CD8-positive, alpha-beta memory T cell (primary cell): ENCODE measurements around the gene THRB. TPM values are rescaled to one million over a fixed set of nuclear protein-coding genes. Genes with fewer than 3 reads are reported as not detected.

Experiments used
- CTCF ChIA-PET: fragments of 350-600 bp; sonication (Branson Sonifier 250); formaldehyde crosslinking; loops from one replicate; lab custom pipeline; 2021; ENCODE audit warnings: antibody characterized with exemption; lab: Charles Lee
- POLR2A ChIA-PET: fragments of 350-600 bp; sonication (Branson Sonifier 250); formaldehyde crosslinking; loops from one replicate; lab custom pipeline; 2021; ENCODE audit warnings: antibody characterized with exemption; lab: Charles Lee
- DNase-seq, 5 donors: peaks; one replicate each; pipeline versions ENCODE4 v3.0.0 to v3.0.0-alpha.2; 2020 to 2022; ENCODE audit warnings: mixed read lengths in 1 of 5
- H3K27ac ChIP-seq: one replicate; pipeline ENCODE4 v1.7.0; 2013; ENCODE audit warnings: low read depth, mild to moderate bottlenecking, low read length, moderate library complexity
- H3K27me3 ChIP-seq: 2 replicates; pipeline ENCODE4 v1.7.0; 2013; ENCODE audit warnings: low read length, mild to moderate bottlenecking; ENCODE audit not compliant: insufficient read depth, poor library complexity, severe bottlenecking
- H3K36me3 ChIP-seq: 2 replicates; pipeline ENCODE4 v1.7.0; 2013; ENCODE audit warnings: mild to moderate bottlenecking, low read length, moderate library complexity; ENCODE audit not compliant: insufficient read depth
- H3K4me1 ChIP-seq: 2 replicates; pipeline ENCODE4 v1.7.0; 2013; ENCODE audit warnings: mild to moderate bottlenecking, low read length, moderate library complexity; ENCODE audit not compliant: insufficient read depth
- H3K4me3 ChIP-seq: 2 replicates; pipeline ENCODE4 v1.7.0; 2013; ENCODE audit warnings: mild to moderate bottlenecking, low read length
- H3K9me3 ChIP-seq: 2 replicates; pipeline ENCODE4 v1.7.0; 2013; ENCODE audit warnings: mild to moderate bottlenecking, low read length
- H3K27ac Mint-ChIP-seq, 8 donors: one replicate each; pipeline ENCODE4 v1.8.0; 2020 to 2021; ENCODE audit warnings: mixed read lengths in 8 of 8, mild to moderate bottlenecking in 6 of 8, inconsistent platforms in 3 of 8, moderate library complexity in 3 of 8
- H3K27me3 Mint-ChIP-seq, 2 donors: one replicate each; pipeline ENCODE4 v1.8.0; 2020 to 2021; ENCODE audit warnings: mixed read lengths in 2 of 2, mild to moderate bottlenecking in 1 of 2, moderate library complexity in 1 of 2
- H3K36me3 Mint-ChIP-seq, 3 donors: one replicate each; pipeline ENCODE4 v1.8.0; 2020 to 2021; ENCODE audit warnings: mixed read lengths in 3 of 3, inconsistent platforms in 1 of 3, mild to moderate bottlenecking in 1 of 3
- H3K4me1 Mint-ChIP-seq, 3 donors: one replicate each; pipeline ENCODE4 v1.8.0; 2020 to 2021; ENCODE audit warnings: mixed read lengths in 3 of 3, inconsistent platforms in 1 of 3, mild to moderate bottlenecking in 1 of 3
- H3K4me3 Mint-ChIP-seq, 7 donors: one replicate each; pipeline ENCODE4 v1.8.0; 2020 to 2021; ENCODE audit warnings: mixed read lengths in 7 of 7, mild to moderate bottlenecking in 6 of 7, moderate library complexity in 4 of 7, inconsistent platforms in 2 of 7
- H3K9me3 Mint-ChIP-seq, 5 donors: one replicate each; pipeline ENCODE4 v1.8.0; 2020 to 2022; ENCODE audit warnings: mixed read lengths in 5 of 5, mild to moderate bottlenecking in 3 of 5, moderate library complexity in 2 of 5, inconsistent platforms in 1 of 5
- polyA plus RNA-seq: library from polyadenylated mRNA; unstranded; fragments of 300-500 nt; fragmentation: Illumina TruSeq; gene quantifications from one replicate; pipeline ENCODE4 v1.2.3, GENCODE V29; 2021
- total RNA-seq, 2 experiments: library from RNA; stranded (reverse); gene quantifications; one replicate each; pipeline ENCODE4 v1.2.3, GENCODE V29; 2021

THRB gene
- total and polyA plus RNA-seq, 3 experiments from 2014 or later = not detected

DNA sequence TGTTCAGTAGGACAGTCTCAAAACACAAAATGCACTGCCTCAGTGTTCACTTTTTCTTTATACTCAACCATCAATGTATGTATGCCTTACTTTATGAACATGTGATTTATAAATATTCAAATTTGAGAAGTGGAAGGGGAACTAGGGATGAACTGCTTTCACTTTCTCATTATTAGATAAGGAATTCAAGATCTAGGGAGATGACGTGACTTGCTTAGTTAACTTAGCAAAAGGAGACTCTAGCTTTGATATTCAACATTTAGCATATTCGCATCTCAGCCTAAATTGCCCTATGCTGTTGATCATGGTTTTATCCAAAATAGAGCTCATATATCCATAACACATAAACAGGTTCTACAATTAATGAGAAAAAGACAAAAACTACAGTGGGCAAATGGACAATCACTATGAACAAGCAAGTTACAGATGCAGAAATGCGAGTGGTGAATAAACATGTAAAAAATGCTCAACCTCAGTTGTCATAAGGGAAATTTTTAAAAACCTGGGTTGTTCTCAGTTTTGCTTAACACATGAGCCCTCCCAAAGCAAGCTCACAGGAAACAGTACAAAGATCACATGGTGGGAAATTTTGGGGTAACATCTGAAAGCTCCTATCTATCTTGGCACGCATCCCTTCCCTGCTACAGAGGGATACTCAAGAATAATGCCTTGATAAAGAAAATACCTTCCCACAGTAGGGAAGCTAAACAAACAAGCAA lies 269.8 kb downstream of the THRB start:
- H3K4me1 Mint-ChIP-seq = no peaks in the 10 kb centered on the region

DNA sequence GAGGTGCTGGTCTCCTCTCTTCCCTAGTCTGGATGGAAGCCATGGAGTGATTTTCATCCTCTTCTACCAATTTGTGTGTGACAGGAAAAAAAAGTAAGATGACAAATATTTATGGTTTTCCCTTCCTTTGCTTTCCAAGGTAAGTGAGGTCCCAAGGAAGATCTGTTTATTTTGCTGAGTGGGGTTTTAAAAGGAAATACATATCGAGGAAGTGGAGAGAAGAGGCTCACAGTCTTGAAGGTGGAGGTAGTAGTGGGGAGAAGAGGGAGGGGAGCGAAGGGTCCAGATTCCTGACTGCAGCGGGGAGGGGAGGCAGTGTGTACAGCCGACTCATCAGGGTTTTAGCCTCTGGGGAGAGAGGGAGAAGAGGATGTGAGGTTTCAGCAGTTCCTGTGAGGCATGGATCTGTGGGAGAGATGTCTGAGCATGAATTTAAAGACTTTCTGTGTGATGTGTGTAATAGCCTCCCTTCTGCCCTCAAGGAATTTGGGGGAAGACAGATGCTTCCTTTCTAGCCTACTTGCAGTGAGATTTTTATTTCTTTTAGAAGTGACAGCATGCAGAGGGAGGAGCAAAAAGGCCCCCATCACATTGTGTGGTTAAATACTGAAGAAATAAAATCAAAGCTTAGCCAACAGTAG lies 272.4 kb downstream of the THRB start:
- H3K4me3 Mint-ChIP-seq = no peak overlapping the region
- H3K4me1 ChIP-seq = no peaks in the 10 kb centered on the region
- no peak overlapping the region for H3K4me3 ChIP-seq
- ChIA-PET POLR2A (no interaction called here), CTCF (no interaction called here)
- H3K4me1 Mint-ChIP-seq = no peaks in the 10 kb centered on the region
- H3K27ac Mint-ChIP-seq = no peak overlapping the region
- no peaks in the 10 kb centered on the region for H3K36me3 Mint-ChIP-seq
- H3K27me3 ChIP-seq = no peaks in the 10 kb centered on the region
- no peaks in the 10 kb centered on the region for H3K9me3 ChIP-seq
- H3K9me3 Mint-ChIP-seq = no peaks in the 10 kb centered on the region
- H3K36me3 ChIP-seq = no peaks in the 10 kb centered on the region
- DNase-seq = no peak
- H3K27ac ChIP-seq = no peak overlapping the region
- H3K27me3 Mint-ChIP-seq = peaks cover 4 to 12% of the 10 kb centered on the region in 2 donors

More for the DNA sequence above, 269.8 kb downstream of the THRB start:
- Histone ChIP-seq H3K27me3 (no peaks in the 10 kb centered on the region), H3K4me3 (no peak overlapping the region), H3K4me1 (no peaks in the 10 kb centered on the region), H3K27ac (no peak overlapping the region), H3K9me3 (no peaks in the 10 kb centered on the region), H3K36me3 (no peaks in the 10 kb centered on the region)
- POLR2A ChIA-PET = no interaction called here
- Mint-ChIP-seq H3K36me3 (no peaks in the 10 kb centered on the region), H3K4me3 (no peak overlapping the region), H3K27me3 (peaks cover 4 to 15% of the 10 kb centered on the region in 2 donors), H3K9me3 (no peaks in the 10 kb centered on the region), H3K27ac (no peak overlapping the region)
- CTCF ChIA-PET = interaction anchor here (1.4 kb wide), 1 partner anchor 11 kb away, joined by 3 read pairs; no protein-coding TSS in a partner anchor
- DNase-seq = no peak

DNA sequence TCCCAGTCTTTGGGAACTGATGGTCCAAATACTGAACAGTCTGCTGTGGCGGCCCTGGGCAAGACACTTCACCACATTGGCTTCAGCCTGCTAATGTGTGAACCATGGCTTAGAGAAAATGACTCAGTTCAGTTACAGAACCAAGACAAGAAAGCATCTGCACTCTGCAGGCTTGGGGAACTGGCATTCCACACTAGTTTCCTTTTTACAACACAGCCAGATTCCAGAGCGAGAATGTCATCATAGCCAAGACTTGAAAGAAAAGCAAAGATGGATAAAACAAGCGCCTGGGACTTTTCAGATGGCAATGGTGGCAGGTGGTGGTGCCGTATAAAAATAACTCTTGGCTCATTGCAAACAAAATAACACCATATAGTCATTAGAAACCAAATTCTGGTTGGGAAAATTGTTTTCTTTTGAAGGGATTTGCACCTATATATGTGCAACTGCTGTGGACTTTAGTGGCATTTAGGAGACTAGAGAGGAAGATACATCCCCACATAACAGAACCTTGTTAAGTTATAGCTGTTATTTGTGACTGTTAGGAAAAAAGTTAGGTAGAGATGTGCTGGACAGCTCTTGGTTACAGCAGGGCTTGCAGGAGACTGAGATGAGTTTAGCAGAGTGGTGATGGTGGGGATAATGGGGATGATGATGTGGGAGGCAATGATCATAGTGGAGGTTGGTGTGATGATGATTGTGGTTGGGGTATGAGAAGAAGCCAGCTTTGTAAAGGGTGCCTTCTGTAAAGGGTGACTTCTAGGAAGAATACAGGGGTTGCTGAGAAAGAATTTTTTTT lies 273.6 kb downstream of the THRB start:
- Histone ChIP-seq H3K27ac (no peak overlapping the region), H3K9me3 (no peaks in the 10 kb centered on the region), H3K36me3 (no peaks in the 10 kb centered on the region), H3K27me3 (no peaks in the 10 kb centered on the region), H3K4me1 (no peaks in the 10 kb centered on the region), H3K4me3 (no peak overlapping the region)
- no peak for DNase-seq
- no peaks in the 10 kb centered on the region for H3K36me3 Mint-ChIP-seq
- H3K27me3 Mint-ChIP-seq = peaks cover 4 to 10% of the 10 kb centered on the region in 2 donors
- H3K9me3 Mint-ChIP-seq = no peaks in the 10 kb centered on the region
- CTCF ChIA-PET = no interaction called here
- no peak overlapping the region for H3K4me3 Mint-ChIP-seq
- H3K4me1 Mint-ChIP-seq = no peaks in the 10 kb centered on the region
- no peak overlapping the region for H3K27ac Mint-ChIP-seq
- POLR2A ChIA-PET = no interaction called here

DNA sequence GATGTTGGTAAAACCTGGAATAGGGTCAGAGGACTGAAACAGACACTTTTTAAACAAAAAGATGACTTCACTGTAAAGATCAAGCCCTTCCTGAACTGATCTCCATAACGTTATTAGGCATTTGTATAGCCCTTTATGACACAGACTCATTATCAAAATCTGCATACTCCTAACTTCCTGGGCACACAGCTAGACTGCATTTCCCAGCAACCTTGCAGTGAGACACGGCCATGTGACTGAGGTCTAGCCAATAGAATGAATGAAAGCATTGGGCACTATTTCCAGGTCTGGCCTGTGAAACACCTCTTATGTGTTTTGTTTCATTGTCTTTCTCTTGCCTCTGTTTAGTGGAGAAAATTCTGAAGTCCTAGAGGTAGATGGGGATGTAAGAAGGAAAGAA lies 279.1 kb downstream of the THRB start:
- Histone ChIP-seq H3K36me3 (no peaks in the 10 kb centered on the region), H3K4me1 (no peaks in the 10 kb centered on the region), H3K9me3 (no peaks in the 10 kb centered on the region), H3K27me3 (no peaks in the 10 kb centered on the region), H3K4me3 (no peak overlapping the region), H3K27ac (no peak overlapping the region)
- H3K36me3 Mint-ChIP-seq = no peaks in the 10 kb centered on the region
- no peak overlapping the region for H3K27ac Mint-ChIP-seq
- no peak for DNase-seq
- ChIA-PET CTCF (no interaction called here), POLR2A (no interaction called here)
- H3K4me1 Mint-ChIP-seq = no peaks in the 10 kb centered on the region
- H3K4me3 Mint-ChIP-seq = no peak overlapping the region
- peaks cover 0 to 2% (median 0%) of the 10 kb centered on the region in 5 donors for H3K9me3 Mint-ChIP-seq
- peaks cover 2 to 4% of the 10 kb centered on the region in 2 donors for H3K27me3 Mint-ChIP-seq

DNA sequence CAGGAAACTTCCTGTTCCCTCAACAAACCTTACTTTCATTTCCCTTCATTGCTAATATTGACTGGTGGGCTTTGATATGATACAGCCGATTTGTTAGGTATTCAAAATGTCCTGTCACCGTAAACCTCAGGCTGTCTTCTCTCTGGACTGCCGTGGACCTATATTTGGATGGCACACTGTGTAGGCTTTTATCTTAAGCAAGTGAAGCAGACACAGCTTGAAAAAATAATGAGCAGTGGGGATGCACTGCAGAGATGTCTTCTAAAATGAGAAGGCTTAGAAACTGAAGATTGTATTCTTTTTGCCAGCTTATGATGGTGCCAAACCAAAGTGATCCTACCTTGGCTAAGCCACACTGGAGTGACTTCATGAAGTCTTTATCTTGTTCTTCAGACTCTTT lies 283.3 kb downstream of the THRB start:
- POLR2A ChIA-PET = no interaction called here
- H3K27ac Mint-ChIP-seq = no peak overlapping the region
- no peaks in the 10 kb centered on the region for H3K36me3 Mint-ChIP-seq
- CTCF ChIA-PET = no interaction called here
- H3K9me3 ChIP-seq = no peaks in the 10 kb centered on the region
- H3K36me3 ChIP-seq = no peaks in the 10 kb centered on the region
- no peaks in the 10 kb centered on the region for H3K27me3 ChIP-seq
- no peak overlapping the region for H3K4me3 Mint-ChIP-seq
- H3K9me3 Mint-ChIP-seq = peaks cover 0 to 4% (median 0%) of the 10 kb centered on the region in 5 donors
- no peaks in the 10 kb centered on the region for H3K4me1 Mint-ChIP-seq
- H3K4me1 ChIP-seq = no peaks in the 10 kb centered on the region
- H3K27me3 Mint-ChIP-seq = peaks cover 2 to 4% of the 10 kb centered on the region in 2 donors
- H3K4me3 ChIP-seq = no peak overlapping the region
- no peak overlapping the region for H3K27ac ChIP-seq
- no peak for DNase-seq

DNA sequence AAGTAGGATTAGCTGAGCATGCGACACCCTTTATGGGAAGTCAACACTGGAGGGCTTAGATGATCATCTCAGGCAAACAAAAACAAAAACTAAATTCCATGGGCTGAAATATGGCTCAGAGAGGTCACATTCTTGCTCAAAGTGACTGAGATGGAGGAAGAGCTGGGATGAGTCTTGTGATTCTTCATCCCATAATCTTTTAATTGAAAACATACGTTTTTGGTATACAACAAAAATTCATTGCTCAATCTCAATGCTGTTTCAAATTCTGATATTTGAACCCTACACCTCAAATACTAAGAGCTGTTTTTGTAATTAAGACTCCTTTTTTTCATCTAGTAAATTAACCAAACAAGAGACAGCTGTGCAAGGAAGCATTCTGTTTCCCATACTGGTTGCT lies 292.6 kb downstream of the THRB start:
- no peak overlapping the region for H3K27ac Mint-ChIP-seq
- POLR2A ChIA-PET = no interaction called here
- Histone ChIP-seq H3K4me3 (no peak overlapping the region), H3K27me3 (no peaks in the 10 kb centered on the region), H3K9me3 (no peaks in the 10 kb centered on the region), H3K4me1 (no peaks in the 10 kb centered on the region), H3K36me3 (no peaks in the 10 kb centered on the region), H3K27ac (no peak overlapping the region)
- H3K4me1 Mint-ChIP-seq = no peaks in the 10 kb centered on the region
- H3K36me3 Mint-ChIP-seq = no peaks in the 10 kb centered on the region
- H3K27me3 Mint-ChIP-seq = peaks cover 9 to 19% of the 10 kb centered on the region in 2 donors
- peaks cover 0 to 9% (median 0%) of the 10 kb centered on the region in 5 donors for H3K9me3 Mint-ChIP-seq
- CTCF ChIA-PET = no interaction called here
- no peak overlapping the region for H3K4me3 Mint-ChIP-seq
- no peak for DNase-seq

DNA sequence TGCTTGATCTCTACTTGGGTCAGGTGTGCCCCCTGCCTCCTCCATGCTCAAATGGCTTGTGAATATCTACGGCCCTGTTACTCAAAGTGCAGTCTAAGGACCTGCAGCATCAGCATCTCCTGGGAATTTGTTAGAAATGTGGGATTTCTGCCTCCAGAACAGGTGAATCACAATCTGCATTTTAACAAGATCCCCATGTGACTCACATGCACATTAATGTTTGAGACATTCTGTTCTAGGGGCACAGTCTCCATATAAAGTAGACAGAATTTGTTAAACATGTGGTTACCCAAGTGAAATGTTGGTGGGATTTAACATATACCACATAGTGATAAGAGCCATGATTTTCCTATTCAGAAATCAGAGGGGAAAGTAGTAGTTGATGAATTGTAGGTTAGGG lies 293.3 kb downstream of the THRB start:
- Mint-ChIP-seq H3K9me3 (peaks cover 0 to 6% (median 0%) of the 10 kb centered on the region in 5 donors), H3K27ac (no peak overlapping the region), H3K4me1 (no peaks in the 10 kb centered on the region), H3K27me3 (peaks cover 9 to 19% of the 10 kb centered on the region in 2 donors), H3K36me3 (no peaks in the 10 kb centered on the region), H3K4me3 (no peak overlapping the region)
- H3K4me3 ChIP-seq = no peak overlapping the region
- ChIA-PET POLR2A (no interaction called here), CTCF (no interaction called here)
- no peaks in the 10 kb centered on the region for H3K36me3 ChIP-seq
- H3K27ac ChIP-seq = no peak overlapping the region
- H3K27me3 ChIP-seq = no peaks in the 10 kb centered on the region
- H3K4me1 ChIP-seq = no peaks in the 10 kb centered on the region
- H3K9me3 ChIP-seq = no peaks in the 10 kb centered on the region
- DNase-seq = no peak

DNA sequence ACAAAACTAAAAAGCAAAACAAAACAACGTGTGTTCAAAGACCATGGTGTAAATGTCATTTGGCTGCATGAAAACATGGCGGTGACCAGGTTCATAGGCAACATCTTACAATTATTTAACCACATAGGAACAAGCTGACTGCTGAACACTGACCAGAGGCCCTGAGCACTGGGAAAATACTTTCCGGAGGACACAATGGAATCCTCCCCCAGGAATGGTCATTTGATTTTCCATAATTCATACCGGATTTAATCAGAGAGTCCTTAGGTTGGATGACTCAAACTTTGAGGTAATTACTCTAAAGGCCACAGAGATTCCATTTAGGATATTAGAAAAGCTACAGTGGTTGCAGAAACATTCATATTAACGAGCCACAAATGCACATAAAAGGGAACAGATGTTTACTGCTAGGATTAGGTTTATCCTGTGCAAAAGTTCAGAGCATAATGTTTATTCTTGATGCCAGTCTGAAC lies 294.8 kb downstream of the THRB start:
- no peaks in the 10 kb centered on the region for H3K27me3 ChIP-seq
- H3K4me3 Mint-ChIP-seq = no peak overlapping the region
- no peak for DNase-seq
- H3K27ac Mint-ChIP-seq = no peak overlapping the region
- peaks cover 0 to 6% (median 0%) of the 10 kb centered on the region in 5 donors for H3K9me3 Mint-ChIP-seq
- no peak overlapping the region for H3K27ac ChIP-seq
- peaks cover 4 to 17% of the 10 kb centered on the region in 2 donors for H3K27me3 Mint-ChIP-seq
- CTCF ChIA-PET = no interaction called here
- no peaks in the 10 kb centered on the region for H3K36me3 Mint-ChIP-seq
- no peaks in the 10 kb centered on the region for H3K4me1 ChIP-seq
- no peaks in the 10 kb centered on the region for H3K9me3 ChIP-seq
- no peak overlapping the region for H3K4me3 ChIP-seq
- no peaks in the 10 kb centered on the region for H3K36me3 ChIP-seq
- POLR2A ChIA-PET = no interaction called here
- H3K4me1 Mint-ChIP-seq = no peaks in the 10 kb centered on the region
